HTERT RPE-1 (cell line): ENCODE results near the gene PGM1.

Experiments
- in situ Hi-C: fragments of 300-500 bp; cut with MboI; formaldehyde crosslinking; loops from 4 replicates; pipeline ENCODE4 v1.14.3; 2020; ENCODE audit warnings: low sequenced_read_pairs

The PGM1 gene

DNA sequence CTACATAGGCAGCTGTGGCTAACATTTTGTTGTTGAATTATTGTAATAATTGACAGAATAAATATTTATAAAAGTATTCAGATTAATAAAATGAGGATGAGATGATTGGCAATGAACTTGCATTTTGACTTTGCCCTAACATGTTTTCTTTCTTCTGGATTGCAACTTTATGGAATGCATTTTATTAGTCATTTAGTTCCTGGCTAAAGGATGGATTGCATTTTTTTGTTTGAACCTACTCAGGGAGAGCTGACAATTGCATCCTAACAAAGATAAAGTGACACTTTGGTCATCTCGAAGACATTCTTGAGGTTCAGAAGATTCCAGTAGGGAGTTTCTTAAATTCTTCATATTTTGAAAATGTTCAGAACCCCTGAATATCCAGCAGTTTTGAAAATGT lies 37.5 kb downstream of the PGM1 start:
- in situ Hi-C loops = no loop called here

DNA sequence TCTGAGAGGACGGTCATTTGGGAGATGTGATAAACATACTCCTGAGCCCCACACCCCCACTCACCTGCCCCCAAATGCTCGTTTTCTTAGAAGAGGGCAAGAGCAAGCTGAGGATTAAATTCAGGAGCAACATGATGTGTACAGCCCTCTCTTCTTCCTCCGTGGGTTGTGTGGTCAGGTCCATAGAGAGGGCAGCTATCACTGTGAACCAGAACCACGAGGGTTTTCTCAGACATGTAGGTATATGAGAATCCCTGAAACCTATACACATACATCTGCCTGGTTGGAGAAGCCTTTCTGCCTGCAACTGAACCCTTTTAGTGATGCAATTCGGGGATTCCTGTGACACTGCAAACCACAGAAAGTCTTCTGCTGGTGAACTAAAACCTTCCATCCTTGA lies 38.9 kb downstream of the PGM1 start:
- in situ Hi-C loops = no loop called here

GRCh38 chr1:63633281-63633680 lies 40.1 kb downstream of the PGM1 start:
- in situ Hi-C loops = no loop called here

- in situ Hi-C loops = no loop called here
Observed at GRCh38 chr1:63634471-63634870, 41.3 kb downstream of the PGM1 start.

DNA sequence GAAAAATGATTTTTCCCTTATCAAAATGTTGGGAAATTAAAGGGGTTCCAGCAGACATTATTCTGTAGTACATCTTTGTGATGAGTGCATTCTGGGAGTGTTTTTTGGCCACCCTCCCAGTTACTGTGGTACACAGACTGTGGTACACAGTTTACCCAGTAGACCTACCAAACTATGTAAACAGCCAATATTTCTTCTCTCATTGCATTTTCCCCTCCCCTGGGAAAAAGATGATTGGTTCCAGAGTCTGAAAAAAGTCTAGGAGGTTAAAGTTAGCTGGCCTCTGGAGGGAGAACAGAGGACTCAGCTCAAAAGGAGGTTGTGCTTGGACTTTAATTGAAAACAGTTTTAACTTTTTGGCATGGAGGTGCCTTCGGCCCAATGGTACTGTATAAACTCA lies 42.5 kb downstream of the PGM1 start:
- in situ Hi-C loops = no loop called here

GRCh38 chr1:63636192-63637105 lies 43.2 kb downstream of the PGM1 start:
- in situ Hi-C loops = no loop called here

GRCh38 chr1:63638471-63638870 lies 45.3 kb downstream of the PGM1 start:
- in situ Hi-C loops = no loop called here

DNA sequence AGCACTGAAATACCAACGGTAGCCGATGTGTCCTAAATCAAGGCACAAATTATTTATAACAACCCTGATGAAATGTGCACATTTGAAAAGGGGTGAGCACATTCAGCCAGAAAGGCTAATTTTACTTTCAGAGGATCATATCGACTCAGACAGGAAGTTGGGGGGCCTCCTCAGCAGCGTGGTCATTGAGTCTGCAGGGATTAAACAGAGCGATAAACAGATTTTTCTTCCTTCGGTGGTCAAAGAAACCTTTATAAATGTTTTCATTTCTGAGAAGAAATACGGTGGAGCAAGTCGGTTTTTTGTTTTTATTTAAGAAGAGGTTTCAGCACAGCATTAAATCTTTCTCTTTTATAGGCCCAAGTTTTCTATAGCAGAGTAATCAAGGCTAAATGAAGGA lies 45.7 kb downstream of the PGM1 start:
- in situ Hi-C loops = no loop called here

DNA sequence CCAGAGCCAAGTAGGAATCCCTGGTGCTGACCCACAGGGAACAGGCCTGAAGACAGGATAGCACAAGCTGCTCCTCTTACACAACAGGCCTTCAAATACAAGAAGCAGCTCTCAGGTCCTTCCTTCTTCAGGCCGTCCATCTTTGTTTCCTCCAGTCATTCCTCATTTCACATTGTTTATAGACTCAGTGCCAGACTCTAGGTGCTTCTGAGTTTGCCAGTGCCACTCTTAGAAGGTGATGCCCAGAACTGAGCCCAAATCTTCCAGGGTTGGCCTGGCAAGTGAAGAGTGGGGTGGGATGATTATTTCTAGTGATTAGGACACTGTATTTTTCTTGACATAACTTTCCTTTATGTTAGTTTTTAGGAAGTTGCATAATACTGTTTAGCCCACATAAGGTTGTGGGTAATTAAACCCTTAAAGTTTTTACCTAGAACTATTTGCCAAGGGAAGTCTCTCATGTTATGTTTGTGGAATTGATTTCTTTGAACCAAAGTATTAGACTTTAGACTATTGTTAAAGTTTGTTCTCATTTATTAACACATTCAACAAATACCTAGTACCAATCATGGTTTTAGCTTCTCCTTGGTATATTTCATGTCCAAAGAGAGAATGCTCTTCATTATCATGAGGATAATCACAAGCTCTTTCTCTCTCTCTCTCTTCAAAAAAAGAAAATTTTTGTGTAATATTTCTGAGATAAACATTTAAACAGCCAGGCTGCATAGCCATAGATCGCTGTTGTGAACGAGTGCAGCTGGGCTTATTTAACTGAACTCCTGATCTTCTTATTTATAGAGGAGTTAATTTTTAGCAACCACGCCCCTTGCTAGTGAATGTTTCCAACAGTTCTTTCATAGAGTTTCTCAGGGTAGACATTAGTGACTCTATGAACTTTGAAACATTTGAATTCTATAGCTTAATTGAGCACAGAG lies 47.7 kb downstream of the PGM1 start:
- in situ Hi-C loops = no loop called here

DNA sequence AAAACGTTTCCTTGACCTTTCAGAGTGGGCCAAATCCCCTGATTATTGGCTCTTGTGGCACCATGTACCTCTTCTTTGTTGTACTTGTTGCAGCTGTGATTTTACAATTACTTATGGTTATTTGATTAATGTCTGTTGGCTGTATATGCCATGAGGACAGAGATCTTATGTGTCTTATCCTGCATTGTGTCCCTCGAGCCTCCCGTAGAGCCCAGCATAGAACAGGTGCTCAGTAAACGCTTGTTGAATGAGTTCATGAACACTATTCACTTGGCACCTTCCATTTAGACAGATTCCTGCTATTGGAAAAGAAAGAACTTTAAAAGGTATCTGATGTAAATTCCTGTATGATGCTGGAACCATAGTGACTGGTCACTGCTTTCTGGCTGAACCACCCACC lies 48.4 kb downstream of the PGM1 start:
- in situ Hi-C loops = no loop called here

- in situ Hi-C loops = no loop called here
Observed at GRCh38 chr1:63642901-63643300, 49.7 kb downstream of the PGM1 start.

DNA sequence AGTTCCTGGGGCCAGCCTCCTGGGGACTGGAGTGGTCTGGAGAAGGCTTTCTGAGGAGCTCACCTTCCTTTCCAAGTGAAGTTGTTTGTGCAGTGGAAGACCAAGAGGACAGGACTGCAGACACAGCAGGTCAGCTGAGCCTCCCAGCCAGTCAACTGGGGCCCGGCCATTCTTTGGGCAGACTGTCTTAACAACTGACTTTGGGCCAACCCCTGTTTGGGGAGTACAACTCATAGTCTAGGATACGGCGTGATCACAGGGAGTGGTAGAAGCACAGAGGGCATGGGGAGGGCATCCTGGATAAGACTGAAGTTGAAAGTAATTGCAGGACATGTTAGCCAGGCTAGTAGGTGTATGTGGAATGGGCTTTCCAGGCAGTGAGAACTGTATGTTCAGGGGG lies 50.3 kb downstream of the PGM1 start:
- in situ Hi-C loops = no loop called here

GRCh38 chr1:63643926-63644325 lies 50.7 kb downstream of the PGM1 start:
- in situ Hi-C loops = no loop called here

GRCh38 chr1:63645317-63645716 lies 52.1 kb downstream of the PGM1 start:
- in situ Hi-C loops = no loop called here

DNA sequence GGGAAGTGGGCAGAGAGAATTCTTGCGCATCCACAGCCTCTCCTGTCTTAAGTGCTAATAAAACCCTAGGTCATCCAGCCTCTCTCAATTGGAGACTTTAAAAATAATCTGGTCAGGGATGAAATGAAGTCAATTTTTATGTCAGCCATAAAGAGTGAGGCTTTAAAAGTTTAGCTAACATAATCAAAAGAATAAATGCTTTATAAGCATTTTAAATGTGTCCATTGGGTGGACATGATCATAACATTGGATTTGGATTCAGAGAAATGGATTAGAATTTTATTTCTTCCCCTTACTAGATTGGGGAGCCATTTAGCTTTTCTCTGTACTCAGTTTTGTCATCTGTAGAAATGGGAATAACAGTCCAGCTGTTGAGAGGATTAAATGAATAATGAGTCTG lies 55.5 kb downstream of the PGM1 start:
- in situ Hi-C loops = no loop called here

- in situ Hi-C loops = no loop called here
Observed at GRCh38 chr1:63651161-63651701, 58.0 kb downstream of the PGM1 start.

DNA sequence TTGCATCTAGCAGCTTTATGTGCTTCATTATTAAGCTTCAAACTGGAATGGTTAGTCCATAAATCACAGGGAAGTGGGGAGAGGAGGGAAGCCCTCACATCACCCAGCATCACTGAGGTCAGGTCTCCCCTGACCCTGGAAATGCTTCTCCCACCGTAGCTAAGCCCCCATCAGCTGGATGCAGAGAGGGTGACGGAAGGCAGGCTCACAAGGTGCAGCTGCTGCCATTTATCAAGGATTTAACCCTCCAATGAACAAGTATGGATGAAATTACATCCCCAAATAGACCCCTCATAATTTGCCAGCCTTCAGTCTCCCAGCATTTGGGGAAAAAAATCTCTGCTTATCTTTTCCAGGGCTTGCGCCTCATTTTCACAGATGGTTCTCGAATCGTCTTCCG lies 60.8 kb downstream of the PGM1 start:
- in situ Hi-C loops = no loop called here

DNA sequence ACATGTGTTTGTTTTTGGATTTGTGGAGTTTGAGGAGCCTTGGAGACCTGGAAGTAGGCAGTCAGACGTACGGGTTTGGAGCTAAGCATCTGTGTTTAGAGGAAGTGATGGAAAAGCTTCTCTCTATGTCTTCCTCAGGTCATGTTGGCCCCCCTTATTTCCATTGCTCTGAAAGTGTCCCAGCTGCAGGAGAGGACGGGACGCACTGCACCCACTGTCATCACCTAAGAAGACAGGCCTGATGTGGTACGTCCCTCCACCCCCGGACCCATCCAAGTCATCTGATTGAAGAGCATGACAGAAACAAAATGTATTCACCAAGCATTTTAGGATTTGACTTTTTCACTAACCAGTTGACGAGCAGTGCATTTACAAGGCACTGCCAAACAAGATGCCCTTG lies 66.2 kb downstream of the PGM1 start:
- in situ Hi-C loops = no loop called here

DNA sequence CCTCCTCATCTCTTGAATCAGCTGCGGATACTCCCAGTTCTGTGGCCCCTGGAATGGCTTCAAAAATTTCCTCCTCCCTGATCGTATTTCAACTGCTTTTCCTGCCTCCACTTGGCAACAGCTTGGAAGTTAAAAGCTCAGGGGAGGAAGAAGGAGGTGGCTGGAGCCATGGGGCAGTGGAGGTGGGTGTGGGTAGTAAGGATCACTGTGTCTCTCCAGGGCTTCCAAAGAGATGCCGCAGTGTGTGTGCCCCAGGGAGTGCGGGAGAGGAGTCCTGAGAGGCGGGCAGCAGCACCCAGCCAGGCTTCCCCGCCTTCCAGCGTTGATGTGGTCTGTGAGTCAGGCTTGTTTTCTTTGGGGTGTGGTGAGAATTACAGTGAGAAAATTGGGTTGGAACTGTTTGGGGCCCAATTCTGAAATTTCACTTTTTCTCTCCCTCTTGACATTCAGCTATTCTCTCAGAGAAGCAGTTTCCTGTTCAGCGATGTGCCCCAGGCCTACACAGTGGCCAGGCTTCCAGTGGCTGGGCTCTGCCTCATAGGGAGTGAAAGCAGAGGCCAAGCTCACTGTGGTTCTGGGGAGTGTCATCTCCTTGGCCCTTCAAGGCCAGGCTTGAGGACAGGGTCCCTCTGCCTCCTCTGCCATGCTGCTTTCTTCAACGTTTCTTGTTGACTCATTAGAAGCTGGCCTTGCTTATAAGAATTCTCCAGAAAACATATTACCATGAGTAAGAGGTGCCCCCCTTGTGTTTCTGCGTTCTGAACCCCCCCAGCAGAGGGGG lies 69.0 kb downstream of the PGM1 start:
- in situ Hi-C loops = no loop called here

- in situ Hi-C loops = no loop called here
Observed at GRCh38 chr1:63662841-63663240, 69.6 kb downstream of the PGM1 start.

DNA sequence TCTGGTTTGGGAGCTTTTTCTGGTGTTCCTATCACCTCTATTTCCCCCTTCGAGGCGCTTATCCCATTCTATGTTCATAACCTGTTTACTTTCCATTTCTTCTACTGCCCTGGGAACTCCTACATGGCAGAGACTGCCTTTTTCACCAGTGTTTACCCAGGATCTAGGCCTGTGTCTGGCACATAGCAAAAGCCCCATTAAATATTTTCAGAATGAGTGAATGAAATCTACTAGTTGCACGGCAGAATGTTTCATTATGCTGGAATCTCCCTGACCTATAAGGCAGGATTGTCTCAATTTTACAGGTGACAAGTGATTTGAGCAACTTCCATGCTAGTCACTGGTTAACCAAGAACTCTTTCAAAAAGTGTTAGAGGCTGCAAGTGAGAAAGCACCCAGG lies 70.1 kb downstream of the PGM1 start:
- in situ Hi-C loops = no loop called here
